Measurements from ENCODE around the gene WNT7B. TPM values are rescaled to one million over a fixed set of nuclear protein-coding genes. Genes with fewer than 3 reads are reported as not detected.

The WNT7B gene
- total and polyA plus RNA-seq, 2 of the 8 experiments (the other 6 are each of a cell fraction or from before 2014, with no cell fraction given) = 0.14 to 0.24 TPM

DNA sequence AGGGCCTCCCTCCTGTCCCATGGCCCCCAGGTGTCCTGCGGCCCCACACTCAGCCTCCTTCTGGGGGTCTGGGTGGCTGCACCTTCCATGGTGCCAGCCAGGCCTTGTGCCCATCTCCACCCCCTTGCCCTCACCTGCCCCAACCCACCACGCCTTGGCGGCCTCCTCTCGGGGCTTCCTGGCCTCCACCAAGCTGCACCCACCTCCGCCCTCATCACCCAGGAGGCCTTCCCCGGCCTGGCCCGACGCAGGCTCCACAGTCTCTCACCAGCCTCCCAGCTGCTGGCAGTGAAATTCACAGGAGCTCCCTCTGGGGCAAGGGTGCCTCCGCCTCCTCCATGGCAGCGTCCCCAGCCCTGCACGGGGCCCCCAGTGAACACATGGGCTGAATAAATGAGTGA is 35.9 kb upstream of the WNT7B start (continued):
- TF ChIP-seq, protein P1, sequence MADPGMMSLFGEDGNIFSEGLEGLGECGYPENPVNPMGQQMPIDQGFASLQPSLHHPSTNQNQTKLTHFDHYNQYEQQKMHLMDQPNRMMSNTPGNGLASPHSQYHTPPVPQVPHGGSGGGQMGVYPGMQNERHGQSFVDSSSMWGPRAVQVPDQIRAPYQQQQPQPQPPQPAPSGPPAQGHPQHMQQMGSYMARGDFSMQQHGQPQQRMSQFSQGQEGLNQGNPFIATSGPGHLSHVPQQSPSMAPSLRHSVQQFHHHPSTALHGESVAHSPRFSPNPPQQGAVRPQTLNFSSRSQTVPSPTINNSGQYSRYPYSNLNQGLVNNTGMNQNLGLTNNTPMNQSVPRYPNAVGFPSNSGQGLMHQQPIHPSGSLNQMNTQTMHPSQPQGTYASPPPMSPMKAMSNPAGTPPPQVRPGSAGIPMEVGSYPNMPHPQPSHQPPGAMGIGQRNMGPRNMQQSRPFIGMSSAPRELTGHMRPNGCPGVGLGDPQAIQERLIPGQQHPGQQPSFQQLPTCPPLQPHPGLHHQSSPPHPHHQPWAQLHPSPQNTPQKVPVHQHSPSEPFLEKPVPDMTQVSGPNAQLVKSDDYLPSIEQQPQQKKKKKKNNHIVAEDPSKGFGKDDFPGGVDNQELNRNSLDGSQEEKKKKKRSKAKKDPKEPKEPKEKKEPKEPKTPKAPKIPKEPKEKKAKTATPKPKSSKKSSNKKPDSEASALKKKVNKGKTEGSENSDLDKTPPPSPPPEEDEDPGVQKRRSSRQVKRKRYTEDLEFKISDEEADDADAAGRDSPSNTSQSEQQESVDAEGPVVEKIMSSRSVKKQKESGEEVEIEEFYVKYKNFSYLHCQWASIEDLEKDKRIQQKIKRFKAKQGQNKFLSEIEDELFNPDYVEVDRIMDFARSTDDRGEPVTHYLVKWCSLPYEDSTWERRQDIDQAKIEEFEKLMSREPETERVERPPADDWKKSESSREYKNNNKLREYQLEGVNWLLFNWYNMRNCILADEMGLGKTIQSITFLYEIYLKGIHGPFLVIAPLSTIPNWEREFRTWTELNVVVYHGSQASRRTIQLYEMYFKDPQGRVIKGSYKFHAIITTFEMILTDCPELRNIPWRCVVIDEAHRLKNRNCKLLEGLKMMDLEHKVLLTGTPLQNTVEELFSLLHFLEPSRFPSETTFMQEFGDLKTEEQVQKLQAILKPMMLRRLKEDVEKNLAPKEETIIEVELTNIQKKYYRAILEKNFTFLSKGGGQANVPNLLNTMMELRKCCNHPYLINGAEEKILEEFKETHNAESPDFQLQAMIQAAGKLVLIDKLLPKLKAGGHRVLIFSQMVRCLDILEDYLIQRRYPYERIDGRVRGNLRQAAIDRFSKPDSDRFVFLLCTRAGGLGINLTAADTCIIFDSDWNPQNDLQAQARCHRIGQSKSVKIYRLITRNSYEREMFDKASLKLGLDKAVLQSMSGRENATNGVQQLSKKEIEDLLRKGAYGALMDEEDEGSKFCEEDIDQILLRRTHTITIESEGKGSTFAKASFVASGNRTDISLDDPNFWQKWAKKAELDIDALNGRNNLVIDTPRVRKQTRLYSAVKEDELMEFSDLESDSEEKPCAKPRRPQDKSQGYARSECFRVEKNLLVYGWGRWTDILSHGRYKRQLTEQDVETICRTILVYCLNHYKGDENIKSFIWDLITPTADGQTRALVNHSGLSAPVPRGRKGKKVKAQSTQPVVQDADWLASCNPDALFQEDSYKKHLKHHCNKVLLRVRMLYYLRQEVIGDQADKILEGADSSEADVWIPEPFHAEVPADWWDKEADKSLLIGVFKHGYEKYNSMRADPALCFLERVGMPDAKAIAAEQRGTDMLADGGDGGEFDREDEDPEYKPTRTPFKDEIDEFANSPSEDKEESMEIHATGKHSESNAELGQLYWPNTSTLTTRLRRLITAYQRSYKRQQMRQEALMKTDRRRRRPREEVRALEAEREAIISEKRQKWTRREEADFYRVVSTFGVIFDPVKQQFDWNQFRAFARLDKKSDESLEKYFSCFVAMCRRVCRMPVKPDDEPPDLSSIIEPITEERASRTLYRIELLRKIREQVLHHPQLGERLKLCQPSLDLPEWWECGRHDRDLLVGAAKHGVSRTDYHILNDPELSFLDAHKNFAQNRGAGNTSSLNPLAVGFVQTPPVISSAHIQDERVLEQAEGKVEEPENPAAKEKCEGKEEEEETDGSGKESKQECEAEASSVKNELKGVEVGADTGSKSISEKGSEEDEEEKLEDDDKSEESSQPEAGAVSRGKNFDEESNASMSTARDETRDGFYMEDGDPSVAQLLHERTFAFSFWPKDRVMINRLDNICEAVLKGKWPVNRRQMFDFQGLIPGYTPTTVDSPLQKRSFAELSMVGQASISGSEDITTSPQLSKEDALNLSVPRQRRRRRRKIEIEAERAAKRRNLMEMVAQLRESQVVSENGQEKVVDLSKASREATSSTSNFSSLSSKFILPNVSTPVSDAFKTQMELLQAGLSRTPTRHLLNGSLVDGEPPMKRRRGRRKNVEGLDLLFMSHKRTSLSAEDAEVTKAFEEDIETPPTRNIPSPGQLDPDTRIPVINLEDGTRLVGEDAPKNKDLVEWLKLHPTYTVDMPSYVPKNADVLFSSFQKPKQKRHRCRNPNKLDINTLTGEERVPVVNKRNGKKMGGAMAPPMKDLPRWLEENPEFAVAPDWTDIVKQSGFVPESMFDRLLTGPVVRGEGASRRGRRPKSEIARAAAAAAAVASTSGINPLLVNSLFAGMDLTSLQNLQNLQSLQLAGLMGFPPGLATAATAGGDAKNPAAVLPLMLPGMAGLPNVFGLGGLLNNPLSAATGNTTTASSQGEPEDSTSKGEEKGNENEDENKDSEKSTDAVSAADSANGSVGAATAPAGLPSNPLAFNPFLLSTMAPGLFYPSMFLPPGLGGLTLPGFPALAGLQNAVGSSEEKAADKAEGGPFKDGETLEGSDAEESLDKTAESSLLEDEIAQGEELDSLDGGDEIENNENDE (IDR thresholded peaks at IDR 0.05; ENCODE audit: insufficient replicate concordance, low read length) = no peak
- TF ChIP-seq SP4 (IDR thresholded peaks at IDR 0.05; ENCODE audit: low read length) = no peak
